ENCODE results near the gene AHI1. TPM values are rescaled to one million over a fixed set of nuclear protein-coding genes. Genes with fewer than 3 reads are reported as not detected.

AHI1 gene
- total and polyA plus RNA-seq, 10 of the 15 experiments (the other 5 are each of a cell fraction or from before 2014, with no cell fraction given), result 3.2 to 9.5 (median 4.6) TPM

DNA sequence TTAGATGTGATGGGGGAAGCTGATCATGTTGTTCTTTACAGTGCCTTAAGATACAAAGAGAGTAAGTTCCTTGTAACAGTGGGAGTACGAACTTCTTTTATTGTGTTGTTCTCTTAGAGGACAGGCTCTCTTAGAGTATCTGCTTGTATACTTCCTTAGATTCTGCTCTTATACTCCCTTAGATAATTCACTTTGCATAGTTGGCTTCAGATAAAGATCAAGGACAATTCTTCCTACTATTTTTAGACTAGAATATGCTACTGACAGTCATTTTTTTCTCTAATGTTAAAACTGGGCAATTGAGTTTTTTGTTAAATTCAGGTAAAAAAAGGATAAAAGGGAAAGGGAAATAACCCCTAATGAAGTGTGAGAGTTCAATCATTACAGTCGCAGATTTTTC is 177.7 kb downstream of the AHI1 start (continued):
- TF ChIP-seq, protein P1, sequence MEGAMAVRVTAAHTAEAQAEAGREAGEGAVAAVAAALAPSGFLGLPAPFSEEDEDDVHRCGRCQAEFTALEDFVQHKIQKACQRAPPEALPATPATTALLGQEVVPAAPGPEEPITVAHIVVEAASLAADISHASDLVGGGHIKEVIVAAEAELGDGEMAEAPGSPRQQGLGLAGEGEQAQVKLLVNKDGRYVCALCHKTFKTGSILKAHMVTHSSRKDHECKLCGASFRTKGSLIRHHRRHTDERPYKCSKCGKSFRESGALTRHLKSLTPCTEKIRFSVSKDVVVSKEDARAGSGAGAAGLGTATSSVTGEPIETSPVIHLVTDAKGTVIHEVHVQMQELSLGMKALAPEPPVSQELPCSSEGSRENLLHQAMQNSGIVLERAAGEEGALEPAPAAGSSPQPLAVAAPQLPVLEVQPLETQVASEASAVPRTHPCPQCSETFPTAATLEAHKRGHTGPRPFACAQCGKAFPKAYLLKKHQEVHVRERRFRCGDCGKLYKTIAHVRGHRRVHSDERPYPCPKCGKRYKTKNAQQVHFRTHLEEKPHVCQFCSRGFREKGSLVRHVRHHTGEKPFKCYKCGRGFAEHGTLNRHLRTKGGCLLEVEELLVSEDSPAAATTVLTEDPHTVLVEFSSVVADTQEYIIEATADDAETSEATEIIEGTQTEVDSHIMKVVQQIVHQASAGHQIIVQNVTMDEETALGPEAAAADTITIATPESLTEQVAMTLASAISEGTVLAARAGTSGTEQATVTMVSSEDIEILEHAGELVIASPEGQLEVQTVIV (IDR thresholded peaks at IDR 0.05; ENCODE audit: borderline replicate concordance, partially characterized antibody), result no peak

DNA sequence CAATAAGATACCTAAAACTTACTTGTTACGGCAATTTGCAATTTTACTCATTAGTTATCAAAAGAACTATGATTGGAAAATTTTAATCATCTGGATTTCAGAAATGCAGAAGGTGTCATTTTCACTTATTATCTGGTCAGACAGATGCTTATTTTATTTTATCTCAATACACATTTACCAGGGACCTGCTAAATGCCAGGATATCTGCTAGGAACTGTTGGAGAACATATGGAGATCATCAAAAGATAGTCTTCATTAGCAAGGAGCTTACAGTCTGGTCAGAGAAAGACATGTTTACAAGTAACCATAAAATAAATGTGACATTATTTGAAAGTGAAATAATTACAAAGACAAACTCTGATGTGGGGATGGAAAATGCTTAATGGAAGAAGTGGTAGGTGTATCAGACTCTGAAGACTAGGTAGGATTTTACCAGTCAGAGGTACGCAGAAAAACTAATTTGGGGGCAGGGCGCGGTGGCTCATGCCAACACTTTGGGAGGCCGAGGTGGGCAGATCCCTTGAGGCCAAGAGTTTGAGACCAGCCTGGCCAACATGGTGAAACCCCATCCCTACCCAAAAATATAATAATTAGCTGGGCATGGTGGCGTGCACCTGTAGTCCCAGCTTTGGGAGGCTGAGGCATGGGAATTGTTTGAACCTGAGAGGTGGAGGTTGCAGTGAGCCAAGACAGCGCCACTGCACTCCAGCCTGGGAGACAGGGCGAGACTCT is 178.6 kb downstream of the AHI1 start:
- H4K20me1 ChIP-seq (ENCODE audit: control insufficient read depth, insufficient read depth), result no peaks in the 10 kb centered on the region
- no peak overlapping the region for H3K4me3 ChIP-seq
- H3K4me1 ChIP-seq (ENCODE audit: control insufficient read depth, insufficient read depth, low read length), result peaks cover 23% of the 10 kb centered on the region
- no peaks in the 10 kb centered on the region for H3K9me3 ChIP-seq (replicated peaks; ENCODE audit: control insufficient read depth, insufficient read depth, low read length)
- FAIRE-seq (no peak), DNase-seq (ENCODE audit: low read depth, low spot score) (no peak), ATAC-seq (no peak)
- 93% methylated on average over 8 of the region's 8 CpGs for WGBS (ENCODE audit: insufficient coverage, insufficient replicate concordance, low lambda C conversion rate, missing lambda C conversion rate)
- H2AFZ ChIP-seq (ENCODE audit: control insufficient read depth, low read depth, low read length), result no peak overlapping the region
- ChIA-PET RAD21 (ENCODE audit: unreplicated experiment) (no interaction called here), SMC1A (ENCODE audit: uncharacterized antibody, unreplicated experiment) (interaction anchor here (1.0 to 2.6 kb wide), 6 partner anchors 11 to 174 kb away, joined by 3 to 24 read pairs (median 4); no protein-coding TSS in a partner anchor), POLR2A (no interaction called here), CTCF (interaction anchor here (1.0 kb wide), 1 partner anchor 75 kb away, joined by 4 read pairs; no protein-coding TSS in a partner anchor)
- H3K27ac ChIP-seq (ENCODE audit: control insufficient read depth, insufficient read depth), result no peak overlapping the region
- intact Hi-C loops (cut with micrococcal nuclease; ENCODE audit: unreplicated experiment), result no loop called here
- no peaks in the 10 kb centered on the region for H3K79me2 ChIP-seq (ENCODE audit: control insufficient read depth, insufficient read depth, low read length)
- no peaks in the 10 kb centered on the region for H3K27me3 ChIP-seq (replicated peaks in 1 of 2; ENCODE audit: control insufficient read depth in 2 of 2, insufficient read depth in 2 of 2, low read length in 1 of 2)
- in situ Hi-C loops (cut with MboI), result no loop called here
- no peak overlapping the region for H3K9ac ChIP-seq (ENCODE audit: control insufficient read depth, insufficient read depth, low read length)
- TF ChIP-seq SMC3 (IDR thresholded peaks at IDR 0.05; ENCODE audit: borderline replicate concordance, low read length), result no peak
- no peaks in the 10 kb centered on the region for H3K36me3 ChIP-seq (ENCODE audit: control insufficient read depth in 2 of 2, insufficient read depth in 2 of 2, low read length in 1 of 2)
- H3K4me2 ChIP-seq (ENCODE audit: control insufficient read depth, insufficient read depth), result no peak overlapping the region
- no TSS peak for BruUV-seq (replicated peaks)

Data from GM12878 (cell line).